Sigmoid colon (tissue), 7 donors: ENCODE data around the gene RAB20. TPM values are rescaled to one million over a fixed set of nuclear protein-coding genes. Genes with fewer than 3 reads are reported as not detected.
"Not testable (repeated sequence)": the region's sequence is repeated elsewhere in the genome, so short reads cannot be mapped to it uniquely, and the experiment has no call there.

Experiments
- DNase-seq: peaks from one replicate; pipeline ENCODE4 v3.0.0-alpha.2; 2019
- H3K27ac ChIP-seq, 4 donors: fragments of 200-600 bp; sonication (generic); one replicate each; pipeline ENCODE4 v1.5.1; 2016 to 2019; ENCODE audit warnings: mild to moderate bottlenecking in 1 of 4
- H3K27me3 ChIP-seq, 3 donors: fragments of 200-600 bp; sonication (generic); one replicate each; pipeline ENCODE4 v1.5.1; 2019; ENCODE audit warnings: mild to moderate bottlenecking in 1 of 3
- H3K36me3 ChIP-seq, 4 donors: fragments of 200-600 bp; sonication (generic); one replicate each; pipeline ENCODE4 v1.5.1; 2016 to 2019
- H3K4me1 ChIP-seq, 4 donors: fragments of 200-600 bp; sonication (generic); one replicate each; pipeline ENCODE4 v1.5.1; 2017 to 2019
- H3K4me3 ChIP-seq, 4 donors: fragments of 200-600 bp; sonication (generic); one replicate each; pipeline ENCODE4 v1.5.1; 2017 to 2019; ENCODE audit warnings: mild to moderate bottlenecking in 2 of 4, moderate library complexity in 1 of 4
- H3K9me3 ChIP-seq, 4 donors: fragments of 200-600 bp in 3 of 4; sonication (generic) in 3 of 4; one replicate each; pipeline versions ENCODE4 v1.5.1 to v1.6.1; 2013 to 2019
- EP300 ChIP-seq, 4 donors: sonication (generic); formaldehyde crosslinking; IDR thresholded peaks; one replicate each; pipeline ENCODE4 v1.6.1; 2017; ENCODE audit warnings: antibody characterized with exemption in 4 of 4
- POLR2A ChIP-seq, 2 donors: fragments of 450-650 bp; IDR thresholded peaks; one replicate each; pipeline ENCODE4 v1.6.1; 2016; ENCODE audit warnings: antibody characterized with exemption in 2 of 2, mild to moderate bottlenecking in 2 of 2, moderate library complexity in 2 of 2
- POLR2AphosphoS5 ChIP-seq, 4 donors: sonication (generic); formaldehyde crosslinking; IDR thresholded peaks; one replicate each; pipeline ENCODE4 v1.6.1; 2017; ENCODE audit warnings: antibody characterized with exemption in 4 of 4
- WGBS, 2 donors: extraction: QIAGEN DNeasy Blood & Tissue Kit; methylation state at CpG; one replicate each; pipeline ENCODE4 v1.1.7; 2013; 5-methylcytosine and 5-hydroxymethylcytosine counted together
- intact Hi-C: fragments of 100-400 bp; cut with DNase I; formaldehyde crosslinking; loops from one replicate; pipeline ENCODE4 v1.15.1; 2023
- polyA plus RNA-seq, 3 donors: library from polyadenylated mRNA; stranded (reverse); fragments of 200-250 nt; gene quantifications; one replicate each; pipeline ENCODE4 v1.2.3, GENCODE V29; 2013
- total RNA-seq, 4 donors: library from RNA; depleted of rRNA; stranded (reverse); fragments of >200 nt; gene quantifications; one replicate each; pipeline ENCODE4 v1.1.0, GENCODE V29; 2016
- TF ChIP-seq, protein P1 (sequence below), 4 experiments: fragments of 450-650 bp in 3 of 4; fragments of 200-600 bp in 1 of 4; IDR thresholded peaks; one replicate each; pipeline ENCODE4 v1.5.1; 2016 to 2019; ENCODE audit warnings: antibody characterized with exemption in 4 of 4, mild to moderate bottlenecking in 3 of 4, moderate library complexity in 2 of 4
- donor health status: healthy with polysubstance abuse.
- donor health status: Bipolar disorder and iron deficiency.
- donor health status: healthy.

Gene RAB20
- total and polyA plus RNA-seq, 7 donors = 6.9 to 61.7 (median 21.3) TPM

GRCh38 chr13:110571896-110572777, 10.6 kb upstream of the RAB20 start:
- Histone ChIP-seq H3K27ac (no peak overlapping the region), H3K4me1 (no peaks in the 10 kb centered on the region), H3K4me3 (no peak overlapping the region), H3K27me3 (peaks cover 0 to 14% (median 0%) of the 10 kb centered on the region in 3 donors), H3K9me3 (no peaks in the 10 kb centered on the region), H3K36me3 (no peaks in the 10 kb centered on the region)
- intact Hi-C loops = no loop called here
- 61 to 79% methylated on average over 20 of the region's 20 CpGs for WGBS, 2 donors
- TF ChIP-seq EP300 (IDR thresholded peaks at IDR 0.05) (no peak), POLR2AphosphoS5 (IDR thresholded peaks at IDR 0.05) (no peak), POLR2A (IDR thresholded peaks at IDR 0.05) (no peak)
- TF ChIP-seq, protein P1, sequence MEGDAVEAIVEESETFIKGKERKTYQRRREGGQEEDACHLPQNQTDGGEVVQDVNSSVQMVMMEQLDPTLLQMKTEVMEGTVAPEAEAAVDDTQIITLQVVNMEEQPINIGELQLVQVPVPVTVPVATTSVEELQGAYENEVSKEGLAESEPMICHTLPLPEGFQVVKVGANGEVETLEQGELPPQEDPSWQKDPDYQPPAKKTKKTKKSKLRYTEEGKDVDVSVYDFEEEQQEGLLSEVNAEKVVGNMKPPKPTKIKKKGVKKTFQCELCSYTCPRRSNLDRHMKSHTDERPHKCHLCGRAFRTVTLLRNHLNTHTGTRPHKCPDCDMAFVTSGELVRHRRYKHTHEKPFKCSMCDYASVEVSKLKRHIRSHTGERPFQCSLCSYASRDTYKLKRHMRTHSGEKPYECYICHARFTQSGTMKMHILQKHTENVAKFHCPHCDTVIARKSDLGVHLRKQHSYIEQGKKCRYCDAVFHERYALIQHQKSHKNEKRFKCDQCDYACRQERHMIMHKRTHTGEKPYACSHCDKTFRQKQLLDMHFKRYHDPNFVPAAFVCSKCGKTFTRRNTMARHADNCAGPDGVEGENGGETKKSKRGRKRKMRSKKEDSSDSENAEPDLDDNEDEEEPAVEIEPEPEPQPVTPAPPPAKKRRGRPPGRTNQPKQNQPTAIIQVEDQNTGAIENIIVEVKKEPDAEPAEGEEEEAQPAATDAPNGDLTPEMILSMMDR (IDR thresholded peaks at IDR 0.05) = no peak
- DNase-seq = no peak

GRCh38 chr13:110570886-110571285, 9.4 kb upstream of the RAB20 start:
- intact Hi-C loops = no loop called here
- WGBS, 2 donors = 76 to 84% methylated on average over 10 of the region's 10 CpGs
- H3K9me3 ChIP-seq = no peaks in the 10 kb centered on the region

GRCh38 chr13:110569962-110570361, 8.4 kb upstream of the RAB20 start:
- not testable (repeated sequence) for H3K4me3 ChIP-seq, H3K9me3 ChIP-seq, DNase-seq, H3K4me1 ChIP-seq, H3K36me3 ChIP-seq, H3K27ac ChIP-seq
- intact Hi-C loops = loop anchor here (10.0 kb wide), 1 partner anchor 355 kb away; no protein-coding TSS in a partner anchor
- peaks cover 0 to 14% (median 0%) of the 10 kb centered on the region in 3 donors for H3K27me3 ChIP-seq
- 90 to 92% methylated on average over 7 of the region's 7 CpGs for WGBS, 2 donors

More at GRCh38 chr13:110570886-110571285, 9.4 kb upstream of the RAB20 start:
- no peak overlapping the region for H3K4me3 ChIP-seq
- no peak overlapping the region for H3K27ac ChIP-seq
- H3K36me3 ChIP-seq = no peaks in the 10 kb centered on the region
- TF ChIP-seq, protein P1 (IDR thresholded peaks at IDR 0.05) = no peak
- no peak for TF ChIP-seq POLR2AphosphoS5 (IDR thresholded peaks at IDR 0.05)
- TF ChIP-seq EP300 (IDR thresholded peaks at IDR 0.05) = no peak
- no peak for TF ChIP-seq POLR2A (IDR thresholded peaks at IDR 0.05)
- peaks cover 0 to 14% (median 0%) of the 10 kb centered on the region in 3 donors for H3K27me3 ChIP-seq
- no peaks in the 10 kb centered on the region for H3K4me1 ChIP-seq
- no peak for DNase-seq

GRCh38 chr13:110568612-110569011, 7.1 kb upstream of the RAB20 start:
- H3K4me1 ChIP-seq = peaks cover 0 to 1% (median 0%) of the 10 kb centered on the region in 4 donors
- intact Hi-C loops = loop anchor here (10.0 kb wide), 1 partner anchor 354 kb away; no protein-coding TSS in a partner anchor
- no peak overlapping the region for H3K4me3 ChIP-seq
- no peaks in the 10 kb centered on the region for H3K36me3 ChIP-seq
- H3K27ac ChIP-seq = no peak overlapping the region
- no peaks in the 10 kb centered on the region for H3K9me3 ChIP-seq
- H3K27me3 ChIP-seq = peaks cover 0 to 14% (median 0%) of the 10 kb centered on the region in 3 donors
- no peak for TF ChIP-seq EP300 (IDR thresholded peaks at IDR 0.05)
- TF ChIP-seq POLR2AphosphoS5 (IDR thresholded peaks at IDR 0.05) = no peak
- TF ChIP-seq, protein P1 (IDR thresholded peaks at IDR 0.05) = no peak
- TF ChIP-seq POLR2A (IDR thresholded peaks at IDR 0.05) = no peak
- 77 to 88% methylated on average over 3 of the region's 3 CpGs for WGBS, 2 donors
- DNase-seq = no peak

DNA sequence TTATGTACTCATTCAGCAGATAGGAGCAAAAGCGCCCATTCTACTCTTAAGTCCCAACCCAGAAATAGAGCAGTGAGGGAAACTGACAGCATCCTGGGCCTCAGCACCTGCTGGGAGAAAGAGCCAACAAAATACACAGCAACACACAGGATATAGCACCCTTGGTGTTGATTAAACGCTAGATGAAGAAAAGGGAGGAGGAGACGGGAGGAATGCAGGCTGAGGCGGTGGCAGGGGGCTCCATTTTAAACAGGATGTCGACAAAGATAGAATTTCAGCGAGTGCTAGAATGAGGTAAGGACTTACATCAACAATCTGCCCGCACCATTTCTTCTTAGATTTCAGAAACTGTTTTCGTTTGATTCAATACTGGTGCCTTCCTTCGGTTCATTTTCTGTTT, 4.6 kb upstream of the RAB20 start:
- no peaks in the 10 kb centered on the region for H3K27me3 ChIP-seq
- intact Hi-C loops = loop anchor here (10.0 kb wide), 1 partner anchor 351 kb away; no protein-coding TSS in a partner anchor
- no peak for TF ChIP-seq POLR2A (IDR thresholded peaks at IDR 0.05)
- no peak for DNase-seq
- H3K4me3 ChIP-seq = no peak overlapping the region
- no peaks in the 10 kb centered on the region for H3K36me3 ChIP-seq
- H3K4me1 ChIP-seq = peaks cover 0 to 15% (median 10%) of the 10 kb centered on the region in 4 donors
- 91 to 95% methylated on average over 9 of the region's 9 CpGs for WGBS, 2 donors
- no peaks in the 10 kb centered on the region for H3K9me3 ChIP-seq
- no peak overlapping the region for H3K27ac ChIP-seq
